Right lobe of liver (tissue), 6 donors: ENCODE data around the gene CDHR2. TPM values are rescaled to one million over a fixed set of nuclear protein-coding genes. Genes with fewer than 3 reads are reported as not detected.
A peak's percentile ranks its signal among the peaks of the same experiment; 100 is the strongest.

Experiments
- ATAC-seq, 4 donors: fragments of 200-7000 bp; cut with Tn5 transposase; one replicate each; pipeline ENCODE4 v1.9.1; 2020; ENCODE audit warnings: mild to moderate bottlenecking in 4 of 4, moderate library complexity in 4 of 4
- DNase-seq, 3 donors: peaks; one replicate each; pipeline ENCODE4 v3.0.0-alpha.2; 2020
- H3K27ac ChIP-seq, 3 donors: fragments of 200-600 bp; one replicate each; pipeline ENCODE4 v1.8.0; 2022
- H3K27me3 ChIP-seq, 2 donors: fragments of 200-600 bp; one replicate each; pipeline ENCODE4 v1.8.0; 2022
- H3K36me3 ChIP-seq, 4 donors: fragments of 200-600 bp; sonication (generic) in 1 of 4; one replicate each; pipeline versions ENCODE4 v1.5.1 to v1.8.0; 2017 to 2022; ENCODE audit warnings: control low read depth in 1 of 4
- H3K4me1 ChIP-seq, 4 donors: fragments of 200-600 bp; sonication (generic) in 1 of 4; one replicate each; pipeline versions ENCODE4 v1.5.1 to v1.8.0; 2017 to 2022; ENCODE audit warnings: control low read depth in 1 of 4
- H3K4me3 ChIP-seq, 3 donors: fragments of 200-600 bp; one replicate each; pipeline ENCODE4 v1.8.0; 2022
- H3K9me3 ChIP-seq, 4 donors: fragments of 200-600 bp; sonication (generic) in 1 of 4; one replicate each; pipeline versions ENCODE4 v1.5.1 to v1.8.0; 2017 to 2022; ENCODE audit warnings: control low read depth in 1 of 4
- CTCF ChIP-seq, 4 donors: fragments of 200-600 bp in 3 of 4; fragments of 450-650 bp in 1 of 4; IDR thresholded peaks; one replicate each; pipeline versions ENCODE4 v1.5.1 to v1.8.0; 2016 to 2022; ENCODE audit warnings: antibody characterized with exemption in 4 of 4, mild to moderate bottlenecking in 2 of 4
- POLR2A ChIP-seq: fragments of 450-650 bp; IDR thresholded peaks from one replicate; pipeline ENCODE4 v1.6.1; 2017; ENCODE audit warnings: antibody characterized with exemption, mild to moderate bottlenecking
- WGBS: methylation state at CpG from one replicate; pipeline ENCODE4 v1.1.6; 2018; ENCODE audit warnings: low coverage, low lambda C conversion rate; ENCODE audit not compliant: insufficient coverage; ENCODE audit errors: missing lambda C conversion rate; 5-methylcytosine and 5-hydroxymethylcytosine counted together
- intact Hi-C, 2 donors: fragments of 100-400 bp; cut with DNase I; formaldehyde crosslinking; loops; one replicate each; pipeline versions ENCODE4 v1.11.2 to v1.14.1; 2022
- long read RNA-seq: library from polyadenylated mRNA; unstranded; transcript quantifications from one replicate; pipeline ENCODE4 v2.0.0, GENCODE V29; 2019
- total RNA-seq, 6 experiments: library from RNA; depleted of rRNA in 2 of 6; stranded (reverse); fragments of >200 nt in 2 of 6; fragmentation: NEBNext Ultra II Directional in 3 of 6; extraction: Animal tissue kit (Norgen Biotek cat#: 25700) in 3 of 6; gene quantifications; one replicate each; pipeline versions ENCODE4 v1.1.0 to v1.2.4, GENCODE V29; 2016 to 2023
- donor health status: DM: no; HTN: yes; CAD: no.
- donor health status: DM: no; HTN: no; CAD: no.
- donor health status: DM: no; HTN: no; CAD: no.
- donor health status: DM: no; HTN: yes; CAD: no.
- donor health status: DM: no; HTN: yes; CAD: no.

Gene CDHR2
- 10 to 100 TPM in 4 of 6 experiments, 1 to 10 TPM in 2; 6.8 to 89.2 (median 41.2) TPM for total RNA-seq
- long read RNA-seq, full-length matches to known transcripts = 1 of 3 reads
- long read RNA-seq, partial matches to known transcripts = 2 of 3 reads
- long read RNA-seq, other reads (novel, unspliced or antisense) = 0 of 3 reads

DNA sequence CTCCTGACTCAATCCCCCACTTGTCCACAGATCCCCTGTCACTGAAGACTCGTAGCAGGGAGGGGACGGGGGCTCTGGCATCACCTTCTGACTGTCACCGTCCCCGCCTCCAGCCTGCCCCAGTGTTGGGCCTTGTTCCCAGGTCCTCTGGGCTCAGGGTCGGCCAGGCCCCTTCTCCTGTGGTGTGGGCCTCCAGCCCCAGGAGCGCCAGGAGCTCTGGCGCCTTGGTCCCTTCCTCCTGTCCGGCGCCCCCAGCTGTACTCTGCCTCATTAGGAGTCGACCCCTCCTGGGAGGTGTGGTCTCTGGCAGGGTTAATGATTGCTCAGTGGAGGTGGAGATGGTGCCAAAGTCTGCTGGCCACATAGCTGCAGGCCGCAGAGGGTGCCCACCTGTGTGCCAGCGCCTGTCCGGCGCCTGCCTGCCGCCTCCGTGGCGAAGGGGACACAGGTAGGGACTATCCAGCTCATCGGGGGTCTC is at the start of gene CDHR2:
TSS of gene CDHR2 (plus strand) at position 376 of the 478 bp plus-strand sequence. CDS start 16,011 bp downstream, outside the sequence.
- WGBS = 31% methylated on average over 5 of the region's 18 CpGs
- H3K27ac ChIP-seq = peak within 1 kb of the TSS in 1 of 3 donors; percentile 18
- H3K27me3 ChIP-seq = no peaks in the 10 kb centered on the region
- TF ChIP-seq POLR2A (peak; percentile 43), CTCF (IDR thresholded peaks at IDR 0.05) (no peak)
- intact Hi-C loops = no loop called here
- H3K36me3 ChIP-seq = no peaks in the 10 kb centered on the region
- H3K9me3 ChIP-seq = no peaks in the 10 kb centered on the region
- ATAC-seq = peak; percentile 64 to 87 (median 72)
- peak in 2 of 3 donors; percentile 42 to 78 for DNase-seq
- H3K4me1 ChIP-seq = peaks cover 0 to 9% (median 0%) of the 10 kb centered on the region in 4 donors
- H3K4me3 ChIP-seq = no peak within 1 kb of the TSS

DNA sequence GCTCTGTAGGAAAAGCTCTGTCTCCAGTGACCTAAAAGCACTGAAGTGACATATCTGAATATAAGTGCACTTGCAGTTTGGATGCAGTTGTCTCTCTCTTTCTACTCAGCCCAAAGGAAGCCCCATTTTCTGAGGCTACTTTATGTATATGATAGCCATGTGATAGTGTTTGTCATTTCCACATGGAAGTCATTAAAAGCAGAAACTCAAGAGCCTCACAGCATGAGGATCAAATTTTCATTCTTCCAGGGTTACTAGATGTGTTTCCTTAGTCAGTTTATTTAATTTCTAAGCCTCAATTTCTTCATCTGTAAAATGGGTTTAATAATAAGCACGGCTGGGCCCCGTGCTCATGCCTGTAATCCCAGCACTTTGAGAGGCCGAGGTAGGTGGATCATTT is 48.6 kb upstream of the CDHR2 start:
- Histone ChIP-seq H3K27me3 (no peaks in the 10 kb centered on the region), H3K36me3 (peaks cover 0 to 89% (median 42%) of the 10 kb centered on the region in 4 donors), H3K4me1 (no peaks in the 10 kb centered on the region), H3K9me3 (no peaks in the 10 kb centered on the region), H3K27ac (no peak overlapping the region), H3K4me3 (no peak overlapping the region)
- no peak for ATAC-seq
- 100% methylated on average over 3 of the region's 3 CpGs for WGBS
- intact Hi-C loops = no loop called here
- no peak for TF ChIP-seq POLR2A
- no peak for TF ChIP-seq CTCF (IDR thresholded peaks at IDR 0.05)
- DNase-seq = no peak

DNA sequence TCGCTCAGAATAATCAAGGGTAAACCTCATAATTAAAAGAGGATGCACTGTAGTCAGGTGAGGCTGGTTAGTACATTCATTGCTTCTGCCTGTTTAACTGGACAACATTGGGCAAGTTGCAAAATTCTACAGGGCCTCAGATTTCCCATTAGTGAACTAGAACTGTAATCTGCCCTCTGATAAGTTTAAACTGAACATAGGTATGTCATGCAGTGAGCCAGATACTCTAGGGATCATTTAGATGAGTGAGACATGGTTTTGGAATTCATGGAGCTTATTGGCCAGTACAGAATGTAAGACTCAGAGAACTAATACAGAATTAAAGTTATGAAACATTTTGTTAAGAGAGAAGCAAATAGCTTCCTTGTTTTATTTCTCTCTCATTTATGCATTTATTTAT is 47.8 kb upstream of the CDHR2 start:
- DNase-seq (no peak), ATAC-seq (peak in 1 of 4 donors; percentile 65)
- H3K27ac ChIP-seq = no peak overlapping the region
- no peaks in the 10 kb centered on the region for H3K4me1 ChIP-seq
- intact Hi-C loops = no loop called here
- no peaks in the 10 kb centered on the region for H3K27me3 ChIP-seq
- H3K4me3 ChIP-seq = no peak overlapping the region
- TF ChIP-seq CTCF (IDR thresholded peaks at IDR 0.05) (no peak), POLR2A (no peak)
- WGBS = 90% methylated on average over 1 of the region's 1 CpG
- H3K36me3 ChIP-seq = peaks cover 0 to 85% (median 36%) of the 10 kb centered on the region in 4 donors
- no peaks in the 10 kb centered on the region for H3K9me3 ChIP-seq

DNA sequence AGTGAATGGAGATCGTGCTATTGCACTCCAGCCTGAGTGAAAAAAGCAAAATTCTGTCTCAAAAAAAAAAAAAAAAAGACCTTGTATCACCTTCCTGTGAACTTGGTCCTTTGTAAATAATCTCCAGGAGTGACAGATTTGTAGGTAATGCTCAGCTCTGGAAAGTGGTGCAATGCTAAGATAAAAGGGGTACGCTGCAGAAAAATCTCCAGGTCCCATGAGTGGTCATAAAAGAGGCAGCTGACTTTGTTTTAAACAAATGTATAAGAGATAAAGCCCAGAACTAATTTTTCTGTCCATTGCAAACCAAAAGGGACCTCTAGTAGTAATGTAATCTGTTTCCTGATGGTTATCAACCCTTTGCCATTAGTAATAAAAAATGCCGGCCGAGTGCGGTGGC is 45.6 kb upstream of the CDHR2 start:
- Histone ChIP-seq H3K4me1 (no peaks in the 10 kb centered on the region), H3K36me3 (peaks cover 0 to 88% (median 40%) of the 10 kb centered on the region in 4 donors), H3K4me3 (no peak overlapping the region), H3K9me3 (no peaks in the 10 kb centered on the region), H3K27ac (no peak overlapping the region), H3K27me3 (no peaks in the 10 kb centered on the region)
- TF ChIP-seq CTCF (IDR thresholded peaks at IDR 0.05) (no peak), POLR2A (no peak)
- no peak for ATAC-seq
- WGBS = 93% methylated on average over 5 of the region's 5 CpGs
- intact Hi-C loops = no loop called here
- no peak for DNase-seq
